Esophagus squamous epithelium (tissue), 5 donors: Measurements from ENCODE around the gene SH2B2. TPM values are rescaled to one million over a fixed set of nuclear protein-coding genes. Genes with fewer than 3 reads are reported as not detected.
"Not testable (repeated sequence)": the region's sequence is repeated elsewhere in the genome, so short reads cannot be mapped to it uniquely, and the experiment has no call there.

Source experiments
- DNase-seq: peaks from one replicate; lab custom pipeline; 2025; lab: John Stamatoyannopoulos, UW
- H3K27ac ChIP-seq, 4 donors: fragments of 200-600 bp; sonication (generic); one replicate each; pipeline ENCODE4 v1.5.1; 2016 to 2019; ENCODE audit warnings: mild to moderate bottlenecking in 1 of 4
- H3K27me3 ChIP-seq, 4 donors: fragments of 200-600 bp; sonication (generic); 1 replicate in 3 of 4; 2 replicates in 1 of 4; pipeline versions ENCODE4 v1.5.1 to v1.6.0; 2017 to 2021; ENCODE audit warnings: antibody characterized with exemption in 1 of 4
- H3K36me3 ChIP-seq, 3 donors: fragments of 200-600 bp; sonication (generic); one replicate each; pipeline ENCODE4 v1.5.1; 2016 to 2019
- H3K4me1 ChIP-seq, 3 donors: fragments of 200-600 bp; sonication (generic); one replicate each; pipeline ENCODE4 v1.5.1; 2017 to 2019
- H3K4me3 ChIP-seq, 4 donors: fragments of 200-600 bp; sonication (generic); 1 replicate in 3 of 4; 2 replicates in 1 of 4; pipeline ENCODE4 v1.5.1; 2016 to 2019; ENCODE audit warnings: mild to moderate bottlenecking in 2 of 4, moderate library complexity in 1 of 4
- H3K9me3 ChIP-seq, 3 donors: fragments of 200-600 bp; sonication (generic); one replicate each; pipeline ENCODE4 v1.5.1; 2016 to 2019
- CTCF ChIP-seq, 6 experiments: fragments of 450-650 bp in 4 of 6; fragments of 200-600 bp in 2 of 6; sonication (generic) in 2 of 6; IDR thresholded peaks; one replicate each; pipeline ENCODE4 v1.5.1; 2016 to 2019; ENCODE audit warnings: antibody characterized with exemption in 6 of 6, mild to moderate bottlenecking in 4 of 6, moderate library complexity in 4 of 6
- POLR2A ChIP-seq, 4 donors: fragments of 450-650 bp; IDR thresholded peaks; one replicate each; pipeline ENCODE4 v1.6.1; 2017; ENCODE audit warnings: antibody characterized with exemption in 4 of 4, mild to moderate bottlenecking in 4 of 4, moderate library complexity in 3 of 4
- WGBS, 2 donors: methylation state at CpG; one replicate each; pipeline ENCODE4 v1.1.5; 2018; 5-methylcytosine and 5-hydroxymethylcytosine counted together
- intact Hi-C: fragments of 100-400 bp; cut with DNase I; formaldehyde crosslinking; loops from one replicate; pipeline ENCODE4 v1.15.0; 2022
- small RNA-seq, 4 donors: library from RNA; depleted of rRNA; stranded (forward); fragments of <200 nt; gene quantifications; one replicate each; pipeline ENCODE3, GENCODE V24; 2016
- total RNA-seq, 4 donors: library from RNA; depleted of rRNA; stranded (reverse); fragments of >200 nt; gene quantifications; one replicate each; pipeline ENCODE4 v1.1.0, GENCODE V29; 2016
- donor health status: DM: yes; HTN: yes; CAD: no.

The SH2B2 gene
- total RNA-seq, 4 donors from 2014 or later, result 0.47 to 7.3 (median 2.2) TPM

- H3K27me3 ChIP-seq, H3K9me3 ChIP-seq, H3K4me1 ChIP-seq, intact Hi-C loops, H3K27ac ChIP-seq, DNase-seq, H3K36me3 ChIP-seq, H3K4me3 ChIP-seq: not testable (repeated sequence)
- WGBS, 2 donors, result 81% methylated on average over 2 of the region's 7 CpGs; no CpG with 5 or more reads in 1 of the 2 donors
Measured at GRCh38 chr7:102340599-102341368, 54.1 kb downstream of the SH2B2 start.

GRCh38 chr7:102346983-102347382, 60.3 kb downstream of the SH2B2 start:
- DNase-seq, H3K4me1 ChIP-seq, H3K9me3 ChIP-seq, H3K36me3 ChIP-seq, intact Hi-C loops, H3K27me3 ChIP-seq, H3K4me3 ChIP-seq, H3K27ac ChIP-seq: not testable (repeated sequence)
- WGBS, 2 donors, result 88% methylated on average over 3 of the region's 6 CpGs; no CpG with 5 or more reads in 1 of the 2 donors

GRCh38 chr7:102356344-102356743, 69.7 kb downstream of the SH2B2 start, which contains the start of gene SPDYE6:
SPDYE6 (minus strand) TSS chr7:102356444; CDS start chr7:102356023, 421 bp downstream.
- intact Hi-C loops, H3K9me3 ChIP-seq, H3K4me1 ChIP-seq, H3K27ac ChIP-seq, DNase-seq, H3K4me3 ChIP-seq, H3K36me3 ChIP-seq, H3K27me3 ChIP-seq: not testable (repeated sequence)
- no CpG with 5 or more reads among the region's 6 CpGs for WGBS, 2 donors

- DNase-seq, result peak; percentile 87
- H3K27ac ChIP-seq, result peak overlapping the region; percentile 87 to 94 (median 93)
- H3K9me3 ChIP-seq, H3K27me3 ChIP-seq, intact Hi-C loops: not testable (repeated sequence)
- TF ChIP-seq POLR2A (IDR thresholded peaks at IDR 0.05) (peak in 3 of 4 donors; percentile 52 to 77 (median 64)), CTCF (IDR thresholded peaks at IDR 0.05) (peak in 2 of 6 experiments; percentile 26 to 48)
- H3K4me1 ChIP-seq, result peaks cover 0 to 10% (median 0%) of the 10 kb centered on the region in 3 donors
- peaks cover 0 to 19% (median 0%) of the 10 kb centered on the region in 3 donors for H3K36me3 ChIP-seq
- 0 to 1% methylated on average over 2 to 15 of the region's 76 CpGs for WGBS, 2 donors
- peak overlapping the region; percentile 76 to 97 (median 90) for H3K4me3 ChIP-seq
Measured at GRCh38 chr7:102363549-102364393, 77.1 kb downstream of the SH2B2 start.

GRCh38 chr7:102364394-102364886, 77.8 kb downstream of the SH2B2 start:
- Histone ChIP-seq H3K4me3 (peak overlapping the region; percentile 76 to 97 (median 90)), H3K27ac (peak overlapping the region; percentile 87 to 94 (median 93)), H3K36me3 (peaks cover 0 to 19% (median 0%) of the 10 kb centered on the region in 3 donors), H3K4me1 (peaks cover 0 to 10% (median 0%) of the 10 kb centered on the region in 3 donors)
- DNase-seq, H3K9me3 ChIP-seq, H3K27me3 ChIP-seq, intact Hi-C loops: not testable (repeated sequence)
- WGBS, 2 donors, result 0% methylated on average over 13 of the region's 20 CpGs; no CpG with 5 or more reads in 1 of the 2 donors

- H3K27ac ChIP-seq, H3K9me3 ChIP-seq, DNase-seq, H3K27me3 ChIP-seq, intact Hi-C loops: not testable (repeated sequence)
- WGBS, 2 donors, result 46% methylated on average over 3 to 4 of the region's 7 CpGs
- Histone ChIP-seq H3K4me3 (peak overlapping the region in 1 of 4 donors; percentile 23), H3K36me3 (peaks cover 0 to 28% (median 0%) of the 10 kb centered on the region in 3 donors), H3K4me1 (peaks cover 0 to 10% (median 0%) of the 10 kb centered on the region in 3 donors)
Measured at GRCh38 chr7:102365390-102365789, 78.7 kb downstream of the SH2B2 start.

GRCh38 chr7:102370038-102370437, 83.4 kb downstream of the SH2B2 start:
- H3K27ac ChIP-seq, H3K4me3 ChIP-seq, DNase-seq, intact Hi-C loops, H3K27me3 ChIP-seq, H3K9me3 ChIP-seq, H3K4me1 ChIP-seq: not testable (repeated sequence)
- peaks cover 0 to 29% (median 0%) of the 10 kb centered on the region in 3 donors for H3K36me3 ChIP-seq

Small RNAs within 50 kb of the gene (small RNA-seq; reads per million reads assigned to genes)
- 0 reads per million in 4 donors for gene AC005088.1
- gene MIR4285, result 0 reads per million in 4 donors
- 0 reads per million in 4 donors for gene RF00019

Other genes with a start within 250 kb of the SH2B2 start
- gene SPDYE6, start 69.6 kb downstream of the SH2B2 start, total RNA-seq, result not detected
- gene PRKRIP1, start 109.5 kb downstream of the SH2B2 start, total RNA-seq, result 10 to 100 TPM; 12.5 to 24.6 (median 16.5) TPM
- 1 to 10 TPM in 3 of 4 donors, under 1 TPM in 1; 0.30 to 9.1 (median 5.1) TPM for gene ORAI2, start 146.7 kb downstream of the SH2B2 start, total RNA-seq
- gene ALKBH4, start 178.0 kb downstream of the SH2B2 start, total RNA-seq, result 10 to 100 TPM in 3 of 4 donors, 1 to 10 TPM in 1; 7.3 to 31.7 (median 13.3) TPM
- 10 to 100 TPM in 2 of 4 donors, 1 to 10 TPM in 2; 5.8 to 16.9 (median 11.2) TPM for gene LRWD1, start 178.1 kb downstream of the SH2B2 start, total RNA-seq
- gene POLR2J, start 192.1 kb downstream of the SH2B2 start, total RNA-seq, result 10 to 100 TPM; 16.8 to 36.0 (median 22.5) TPM
- gene RASA4B, start 230.9 kb downstream of the SH2B2 start, total RNA-seq, result 1 to 10 TPM in 3 of 4 donors, under 1 TPM in 1; 0.97 to 4.2 (median 1.9) TPM